IMR-90 (cell line): Measurements from ENCODE around the gene FTCDNL1.

Experiments
- CEBPB ChIP-seq: IDR thresholded peaks from 2 replicates; pipeline ENCODE4 v1.6.1; 2012; ENCODE audit warnings: low read depth, low read length, improper control_type of control experiment
- MAFK ChIP-seq: IDR thresholded peaks from 2 replicates; pipeline ENCODE4 v1.6.1; 2012; ENCODE audit warnings: low read depth, low read length, improper control_type of control experiment
- MXI1 ChIP-seq: IDR thresholded peaks from 2 replicates; pipeline ENCODE4 v1.6.1; 2012; ENCODE audit warnings: low read depth, mild to moderate bottlenecking, low read length, moderate library complexity, borderline replicate concordance
- POLR2A ChIP-seq: IDR thresholded peaks from 2 replicates; pipeline ENCODE4 v1.6.1; 2012; ENCODE audit warnings: mild to moderate bottlenecking, low read depth, low read length
- RAD21 ChIP-seq: IDR thresholded peaks from 2 replicates; pipeline ENCODE4 v1.6.1; 2012; ENCODE audit warnings: low read length, improper control_type of control experiment
- RCOR1 ChIP-seq: IDR thresholded peaks from 2 replicates; pipeline ENCODE4 v1.6.1; 2012; ENCODE audit warnings: mild to moderate bottlenecking, low read length, improper control_type of control experiment; ENCODE audit not compliant: insufficient replicate concordance
- SMC3 ChIP-seq: fragments of 150-350 bp; IDR thresholded peaks from 2 replicates; pipeline ENCODE4 v1.6.1; 2016; ENCODE audit warnings: low read depth, mild to moderate bottlenecking, antibody characterized with exemption, low read length, moderate library complexity
- TF ChIP-seq, protein P1 (sequence below): conservative IDR thresholded peaks from 2 replicates; pipeline ENCODE4 v1.5.1; 2012; ENCODE audit warnings: mild to moderate bottlenecking, low read depth, low read length, improper control_type of control experiment
- TF ChIP-seq, protein P2 (sequence below): fragments of 150-350 bp; IDR thresholded peaks from 2 replicates; pipeline ENCODE4 v1.6.1; 2016; ENCODE audit warnings: low read depth, mild to moderate bottlenecking, low read length, moderate library complexity, borderline replicate concordance

DNA sequence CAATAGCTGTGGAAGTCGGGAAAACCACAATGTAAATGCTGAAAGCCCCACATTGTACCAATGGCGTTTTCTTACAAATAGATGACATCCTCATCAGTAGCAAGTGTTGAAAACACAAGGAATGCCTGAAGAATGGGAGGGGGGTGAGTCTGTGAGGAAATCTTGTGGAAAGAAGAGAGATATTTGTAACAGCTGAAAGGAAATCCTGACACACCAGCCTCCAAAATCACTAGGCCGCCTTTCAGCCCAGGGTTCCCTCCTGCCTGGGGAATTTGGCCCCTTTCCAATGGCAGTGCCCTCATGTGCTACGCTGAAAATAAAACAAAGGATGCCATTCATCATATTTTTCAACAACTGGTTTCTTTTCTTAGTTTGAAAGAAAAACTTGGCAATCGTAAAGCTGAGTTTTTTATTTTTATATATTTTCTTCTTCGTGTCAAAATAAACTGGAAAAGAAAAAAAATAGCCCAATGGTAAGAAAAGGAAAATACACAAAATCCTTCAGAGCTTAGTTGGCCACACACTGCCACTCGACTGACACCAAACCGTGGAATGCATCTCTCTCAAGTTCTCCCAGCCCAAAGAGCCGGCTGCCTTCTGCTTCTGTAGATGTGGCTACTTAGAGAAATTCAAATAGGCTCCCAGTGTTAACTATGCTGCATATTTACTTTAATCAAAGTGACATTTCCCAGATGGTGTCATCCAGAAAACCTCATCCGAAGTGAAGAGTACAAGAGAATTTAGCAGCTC is 52.0 kb downstream of the FTCDNL1 start:
- TF ChIP-seq, protein P1, sequence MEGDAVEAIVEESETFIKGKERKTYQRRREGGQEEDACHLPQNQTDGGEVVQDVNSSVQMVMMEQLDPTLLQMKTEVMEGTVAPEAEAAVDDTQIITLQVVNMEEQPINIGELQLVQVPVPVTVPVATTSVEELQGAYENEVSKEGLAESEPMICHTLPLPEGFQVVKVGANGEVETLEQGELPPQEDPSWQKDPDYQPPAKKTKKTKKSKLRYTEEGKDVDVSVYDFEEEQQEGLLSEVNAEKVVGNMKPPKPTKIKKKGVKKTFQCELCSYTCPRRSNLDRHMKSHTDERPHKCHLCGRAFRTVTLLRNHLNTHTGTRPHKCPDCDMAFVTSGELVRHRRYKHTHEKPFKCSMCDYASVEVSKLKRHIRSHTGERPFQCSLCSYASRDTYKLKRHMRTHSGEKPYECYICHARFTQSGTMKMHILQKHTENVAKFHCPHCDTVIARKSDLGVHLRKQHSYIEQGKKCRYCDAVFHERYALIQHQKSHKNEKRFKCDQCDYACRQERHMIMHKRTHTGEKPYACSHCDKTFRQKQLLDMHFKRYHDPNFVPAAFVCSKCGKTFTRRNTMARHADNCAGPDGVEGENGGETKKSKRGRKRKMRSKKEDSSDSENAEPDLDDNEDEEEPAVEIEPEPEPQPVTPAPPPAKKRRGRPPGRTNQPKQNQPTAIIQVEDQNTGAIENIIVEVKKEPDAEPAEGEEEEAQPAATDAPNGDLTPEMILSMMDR: no peak
- TF ChIP-seq POLR2A: no peak
- TF ChIP-seq SMC3: no peak
- TF ChIP-seq RCOR1: no peak
- TF ChIP-seq CEBPB: no peak
- TF ChIP-seq MXI1: no peak
- no peak for TF ChIP-seq RAD21
- no peak for TF ChIP-seq MAFK
- TF ChIP-seq, protein P2, sequence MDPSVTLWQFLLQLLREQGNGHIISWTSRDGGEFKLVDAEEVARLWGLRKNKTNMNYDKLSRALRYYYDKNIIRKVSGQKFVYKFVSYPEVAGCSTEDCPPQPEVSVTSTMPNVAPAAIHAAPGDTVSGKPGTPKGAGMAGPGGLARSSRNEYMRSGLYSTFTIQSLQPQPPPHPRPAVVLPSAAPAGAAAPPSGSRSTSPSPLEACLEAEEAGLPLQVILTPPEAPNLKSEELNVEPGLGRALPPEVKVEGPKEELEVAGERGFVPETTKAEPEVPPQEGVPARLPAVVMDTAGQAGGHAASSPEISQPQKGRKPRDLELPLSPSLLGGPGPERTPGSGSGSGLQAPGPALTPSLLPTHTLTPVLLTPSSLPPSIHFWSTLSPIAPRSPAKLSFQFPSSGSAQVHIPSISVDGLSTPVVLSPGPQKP: no peak
